Neural cell (in vitro differentiated cells): ENCODE measurements around the gene CTDSP2. TPM values are rescaled to one million over a fixed set of nuclear protein-coding genes. Genes with fewer than 3 reads are reported as not detected.

Experiments
- H2AFZ ChIP-seq: fragments of 200-600, 300-800 bp; sonication (generic), shearing (Covaris generic); 2 replicates; pipeline ENCODE4 v1.6.0; 2014; ENCODE audit warnings: low read depth, mild to moderate bottlenecking, antibody characterized with exemption, low read length, moderate library complexity
- H3F3A ChIP-seq: fragments of 200-600 bp; shearing (Covaris generic); 2 replicates; pipeline ENCODE4 v1.6.1; 2016; ENCODE audit warnings: mild to moderate bottlenecking, moderate library complexity, mixed read lengths, antibody characterized with exemption, low read length; ENCODE audit not compliant: insufficient read depth, poor library complexity, severe bottlenecking
- H3K27ac ChIP-seq: fragments of 200-600, 300-800 bp; sonication (generic), shearing (Covaris generic); 2 replicates; pipeline ENCODE4 v1.5.1; 2014; ENCODE audit warnings: mild to moderate bottlenecking, low read length, moderate library complexity
- H3K27me3 ChIP-seq: fragments of 300-800, 200-600 bp; sonication (generic), shearing (Covaris generic); 2 replicates; pipeline ENCODE4 v1.6.0; 2014; ENCODE audit warnings: mild to moderate bottlenecking, low read depth, low read length, moderate library complexity; ENCODE audit not compliant: insufficient read depth
- H3K36me3 ChIP-seq: fragments of 300-800, 200-600 bp; sonication (generic), shearing (Covaris generic); 2 replicates; pipeline ENCODE4 v1.5.1; 2014; ENCODE audit warnings: mild to moderate bottlenecking, antibody characterized with exemption, low read length, moderate library complexity; ENCODE audit not compliant: insufficient read depth
- H3K4me2 ChIP-seq: fragments of 300-800, 200-600 bp; sonication (generic), shearing (Covaris generic); 2 replicates; pipeline ENCODE4 v1.6.0; 2014; ENCODE audit warnings: mild to moderate bottlenecking, low read length
- H3K4me3 ChIP-seq: fragments of 300-800, 200-600 bp; sonication (generic), shearing (Covaris generic); 2 replicates; pipeline ENCODE4 v1.5.1; 2014; ENCODE audit warnings: mild to moderate bottlenecking, low read length, moderate library complexity
- H3K79me2 ChIP-seq: fragments of 200-600 bp; shearing (Covaris generic); replicated peaks from 2 replicates; pipeline ENCODE4 v1.6.0; 2014; ENCODE audit warnings: mild to moderate bottlenecking, low read length, moderate library complexity; ENCODE audit not compliant: insufficient read depth
- H3K9ac ChIP-seq: fragments of 300-800, 200-600 bp; sonication (generic), shearing (Covaris generic); 2 replicates; pipeline ENCODE4 v1.6.1; 2016; ENCODE audit warnings: mild to moderate bottlenecking, low read length, mixed read lengths
- H3K9me2 ChIP-seq: fragments of 200-600 bp; shearing (Covaris generic); 2 replicates; pipeline ENCODE4 v1.6.1; 2016; ENCODE audit warnings: mild to moderate bottlenecking, low read length, mixed read lengths; ENCODE audit not compliant: insufficient read depth
- H3K9me3 ChIP-seq: fragments of 200-600, 300-800 bp; sonication (generic), shearing (Covaris generic); 2 replicates; pipeline ENCODE4 v1.6.1; 2016; ENCODE audit warnings: mild to moderate bottlenecking, mixed run types, low read length, moderate library complexity, mixed read lengths
- H4K20me1 ChIP-seq: fragments of 200-600 bp; shearing (Covaris generic); 2 replicates; pipeline ENCODE4 v1.6.1; 2016; ENCODE audit warnings: mild to moderate bottlenecking, mixed run types; ENCODE audit not compliant: insufficient read depth
- CTCF ChIP-seq: fragments of 450-650 bp; IDR thresholded peaks from 2 replicates; pipeline ENCODE4 v1.5.1; 2014; ENCODE audit warnings: antibody characterized with exemption, mild to moderate bottlenecking, moderate library complexity; ENCODE audit not compliant: poor library complexity, severe bottlenecking
- EP300 ChIP-seq: fragments of 450-650 bp; conservative IDR thresholded peaks from 2 replicates; pipeline ENCODE4 v1.6.1; 2014; ENCODE audit warnings: antibody characterized with exemption, mild to moderate bottlenecking, moderate library complexity; ENCODE audit not compliant: poor library complexity, severe bottlenecking
- EZH2 ChIP-seq: fragments of 200-600, 300-800 bp; shearing (Covaris generic), sonication (generic); IDR thresholded peaks from 2 replicates; pipeline ENCODE4 v1.6.1; 2014; ENCODE audit warnings: antibody characterized with exemption, low read length, borderline replicate concordance, mild to moderate bottlenecking; ENCODE audit not compliant: insufficient read depth, poor library complexity, severe bottlenecking
- MXI1 ChIP-seq: fragments of 450-650 bp; conservative IDR thresholded peaks from 2 replicates; pipeline ENCODE4 v1.6.1; 2014; ENCODE audit warnings: antibody characterized with exemption, mild to moderate bottlenecking; ENCODE audit not compliant: poor library complexity, severe bottlenecking
- POLR2AphosphoS5 ChIP-seq: IDR thresholded peaks from 2 replicates; pipeline ENCODE4 v1.6.1; 2012
- RAD21 ChIP-seq: fragments of 450-650 bp; conservative IDR thresholded peaks from 2 replicates; pipeline ENCODE4 v1.6.1; 2014; ENCODE audit warnings: antibody characterized with exemption, mild to moderate bottlenecking, moderate library complexity
- REST ChIP-seq: IDR thresholded peaks from 2 replicates; pipeline ENCODE4 v1.6.1; 2012; ENCODE audit warnings: borderline replicate concordance
- SMC3 ChIP-seq: fragments of 450-650 bp; conservative IDR thresholded peaks from 2 replicates; pipeline ENCODE4 v1.6.1; 2014; ENCODE audit warnings: antibody characterized with exemption, mild to moderate bottlenecking, moderate library complexity; ENCODE audit not compliant: poor library complexity
- TAF1 ChIP-seq: IDR thresholded peaks from 2 replicates; pipeline ENCODE4 v1.6.1; 2012; ENCODE audit warnings: low read depth
- polyA plus RNA-seq: library from polyadenylated mRNA; depleted of rRNA; stranded (reverse); fragments of >200 nt; gene quantifications from 2 replicates; pipeline ENCODE4 v1.2.3, GENCODE V29; 2014

Gene CTDSP2
- polyA plus RNA-seq, 1 donor from 2014 or later = 23.6 TPM

- H3K9ac ChIP-seq = no peak overlapping the region
Observed at GRCh38 chr12:57891542-57892228, 45.2 kb upstream of the CTDSP2 start.

More at GRCh38 chr12:57891542-57892228, 45.2 kb upstream of the CTDSP2 start:
- no peak overlapping the region for H3K27ac ChIP-seq
- H3F3A ChIP-seq = no peaks in the 10 kb centered on the region
- H3K27me3 ChIP-seq = no peaks in the 10 kb centered on the region
- H3K9me2 ChIP-seq = no peaks in the 10 kb centered on the region
- H3K36me3 ChIP-seq = no peaks in the 10 kb centered on the region
- no peak overlapping the region for H3K4me3 ChIP-seq
- H2AFZ ChIP-seq = no peak overlapping the region
- no peaks in the 10 kb centered on the region for H4K20me1 ChIP-seq
- H3K4me2 ChIP-seq = no peak overlapping the region
- no peak for TF ChIP-seq SMC3
- no peak for TF ChIP-seq RAD21
- TF ChIP-seq CTCF = no peak
- TF ChIP-seq REST = no peak
- TF ChIP-seq POLR2AphosphoS5 = no peak
- no peak for TF ChIP-seq MXI1
- no peak for TF ChIP-seq EZH2
- no peak for TF ChIP-seq TAF1
- TF ChIP-seq EP300 = no peak
- H3K9me3 ChIP-seq = no peaks in the 10 kb centered on the region
- H3K79me2 ChIP-seq = no peaks in the 10 kb centered on the region
